GM23248 (cell line): ENCODE results near the gene FGGY. TPM values are rescaled to one million over a fixed set of nuclear protein-coding genes. Genes with fewer than 3 reads are reported as not detected.
"Not testable (repeated sequence)": the region's sequence is repeated elsewhere in the genome, so short reads cannot be mapped to it uniquely, and the experiment has no call there.

Experiments used
- DNase-seq: peaks from one replicate; pipeline ENCODE4 v3.0.0-alpha.2; 2015
- H2AFZ ChIP-seq: fragments of 200-600 bp; sonication (generic); 2 replicates; pipeline ENCODE4 v1.6.1; 2016; ENCODE audit warnings: antibody characterized with exemption
- H3F3A ChIP-seq: fragments of 200-600 bp; sonication (generic); 2 replicates; pipeline ENCODE4 v1.6.1; 2016; ENCODE audit warnings: mild to moderate bottlenecking, antibody characterized with exemption, mixed run types; ENCODE audit not compliant: insufficient read depth
- H3K27ac ChIP-seq: fragments of 200-600 bp; sonication (generic); 2 replicates; pipeline ENCODE4 v1.5.1; 2016; ENCODE audit warnings: mild to moderate bottlenecking
- H3K27me3 ChIP-seq: fragments of 200-600 bp; sonication (generic); replicated peaks from 2 replicates; pipeline ENCODE4 v1.6.1; 2016; ENCODE audit warnings: mild to moderate bottlenecking; ENCODE audit not compliant: insufficient read depth
- H3K36me3 ChIP-seq: fragments of 200-600 bp; sonication (generic); 2 replicates; pipeline ENCODE4 v1.6.1; 2016; ENCODE audit warnings: low read depth, mild to moderate bottlenecking
- H3K4me1 ChIP-seq: fragments of 200-600 bp; sonication (generic); 2 replicates; pipeline ENCODE4 v1.6.1; 2016; ENCODE audit warnings: mild to moderate bottlenecking; ENCODE audit not compliant: insufficient read depth
- H3K4me2 ChIP-seq: fragments of 200-600 bp; sonication (generic); one replicate; pipeline ENCODE4 v1.6.1; 2016; ENCODE audit warnings: mild to moderate bottlenecking; ENCODE audit not compliant: unreplicated experiment
- H3K4me3 ChIP-seq: fragments of 200-600 bp; sonication (generic); 2 replicates; pipeline ENCODE4 v1.5.1; 2016; ENCODE audit warnings: mild to moderate bottlenecking
- H3K79me2 ChIP-seq: fragments of 200-600 bp; sonication (generic); 2 replicates; pipeline ENCODE4 v1.6.1; 2016; ENCODE audit warnings: mild to moderate bottlenecking; ENCODE audit not compliant: insufficient read depth
- H3K9ac ChIP-seq: fragments of 200-600 bp; sonication (generic); 2 replicates; pipeline ENCODE4 v1.6.1; 2016; ENCODE audit warnings: mild to moderate bottlenecking
- H3K9me2 ChIP-seq: fragments of 200-600 bp; sonication (generic); 2 replicates; pipeline ENCODE4 v1.6.1; 2016; ENCODE audit warnings: mixed run types, mild to moderate bottlenecking, moderate library complexity; ENCODE audit not compliant: insufficient read depth
- H3K9me3 ChIP-seq: fragments of 200-600 bp; sonication (generic); one replicate; pipeline ENCODE4 v1.6.1; 2017; ENCODE audit warnings: low read depth
- H4K20me1 ChIP-seq: fragments of 200-600 bp; sonication (generic); 2 replicates; pipeline ENCODE4 v1.6.0; 2016; ENCODE audit not compliant: insufficient read depth
- EZH2 ChIP-seq: fragments of 200-600 bp; sonication (generic); IDR thresholded peaks from 2 replicates; pipeline ENCODE4 v1.6.1; 2018; ENCODE audit warnings: antibody characterized with exemption, mild to moderate bottlenecking; ENCODE audit not compliant: insufficient read depth, poor library complexity, severe bottlenecking
- EZH2phosphoT487 ChIP-seq: fragments of 200-600 bp; sonication (generic); IDR thresholded peaks from 2 replicates; pipeline ENCODE4 v1.6.1; 2018; ENCODE audit warnings: antibody characterized with exemption, moderate library complexity, mild to moderate bottlenecking, low read depth; ENCODE audit not compliant: insufficient read depth
- WGBS, 2 experiments: methylation state at CpG; one replicate each; pipeline ENCODE4 v1.1.6; 2015 to 2017; ENCODE audit warnings: low lambda C conversion rate in 2 of 2, low coverage in 1 of 2; ENCODE audit errors: missing lambda C conversion rate in 2 of 2; 5-methylcytosine and 5-hydroxymethylcytosine counted together
- in situ Hi-C: fragments of 300-500 bp; cut with MboI; formaldehyde crosslinking; loops from 2 replicates; pipeline ENCODE4 v1.15.0; 2020
- polyA plus RNA-seq: library from polyadenylated mRNA; unstranded; fragments of >200 nt; fragmentation: Nextera tagmentation; extraction: Ambion mirVana; gene quantifications from 2 replicates; pipeline ENCODE4 v1.2.1, GENCODE V29; 2016
- total RNA-seq: library from RNA; depleted of rRNA; stranded (reverse); fragments of >200 nt; shearing (Covaris generic); gene quantifications from 2 replicates; pipeline ENCODE4 v1.2.3, GENCODE V29; 2014; rRNA removed

Gene FGGY, protein sequence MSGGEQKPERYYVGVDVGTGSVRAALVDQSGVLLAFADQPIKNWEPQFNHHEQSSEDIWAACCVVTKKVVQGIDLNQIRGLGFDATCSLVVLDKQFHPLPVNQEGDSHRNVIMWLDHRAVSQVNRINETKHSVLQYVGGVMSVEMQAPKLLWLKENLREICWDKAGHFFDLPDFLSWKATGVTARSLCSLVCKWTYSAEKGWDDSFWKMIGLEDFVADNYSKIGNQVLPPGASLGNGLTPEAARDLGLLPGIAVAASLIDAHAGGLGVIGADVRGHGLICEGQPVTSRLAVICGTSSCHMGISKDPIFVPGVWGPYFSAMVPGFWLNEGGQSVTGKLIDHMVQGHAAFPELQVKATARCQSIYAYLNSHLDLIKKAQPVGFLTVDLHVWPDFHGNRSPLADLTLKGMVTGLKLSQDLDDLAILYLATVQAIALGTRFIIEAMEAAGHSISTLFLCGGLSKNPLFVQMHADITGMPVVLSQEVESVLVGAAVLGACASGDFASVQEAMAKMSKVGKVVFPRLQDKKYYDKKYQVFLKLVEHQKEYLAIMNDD
- total RNA-seq (11.4 and 16.9 TPM in 2 replicates), polyA plus RNA-seq (12.8 and 16.4 TPM in 2 replicates)

DNA sequence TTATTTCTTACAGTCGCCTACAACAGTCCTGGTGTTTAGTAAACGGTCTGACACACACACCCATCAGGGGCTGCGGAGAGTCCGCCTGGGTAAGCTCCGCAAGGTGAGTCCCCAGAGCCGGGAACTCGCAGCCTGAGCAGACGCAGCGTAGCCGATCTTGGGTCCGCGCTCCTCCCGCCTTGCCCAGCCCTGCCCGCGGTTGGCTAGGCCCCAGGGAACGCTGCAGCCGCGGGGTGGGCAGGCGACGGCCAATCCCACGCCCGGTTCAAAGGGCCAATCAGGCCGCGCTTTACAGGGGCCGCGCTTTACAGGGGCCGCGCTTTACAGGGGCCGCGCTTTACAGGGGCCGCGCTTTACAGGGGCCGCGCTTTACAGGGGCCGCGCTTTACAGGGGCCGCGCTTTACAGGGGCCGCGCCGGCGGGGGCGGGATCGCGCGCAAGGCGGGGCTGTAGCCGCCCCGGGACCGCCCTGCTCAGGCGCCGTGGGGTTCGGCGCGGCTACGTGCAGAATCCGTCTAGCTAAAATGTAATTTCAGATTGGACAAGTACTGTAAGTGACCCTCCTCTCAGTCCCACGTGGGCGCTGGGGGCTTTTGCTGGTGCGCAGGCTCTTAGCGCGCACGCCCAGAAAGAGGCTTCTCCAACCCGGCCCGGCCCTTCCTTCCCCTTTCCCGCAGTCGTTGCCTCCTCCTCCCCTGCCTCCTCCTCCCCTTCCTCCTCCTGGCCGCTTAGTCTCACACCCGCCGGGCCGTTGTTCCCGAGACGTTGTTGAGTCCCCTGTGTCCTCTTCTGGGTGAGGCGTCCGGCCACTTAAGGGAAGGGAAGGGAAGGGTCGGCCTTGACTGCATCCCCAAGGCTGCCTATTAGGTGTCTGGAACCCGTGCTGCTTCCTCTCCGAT, at the start of gene FGGY:
TSS of gene FGGY (plus strand) at position 737 of the 899 bp plus-strand sequence. CDS start 24,456 bp downstream, outside the sequence.
- Histone ChIP-seq H4K20me1 (no peaks in the 10 kb centered on the region), H2AFZ (peak within 1 kb of the TSS; percentile 79), H3F3A (peaks cover 50% of the 10 kb centered on the region), H3K27ac (peak within 1 kb of the TSS; percentile 90), H3K4me1 (peaks cover 31% of the 10 kb centered on the region), H3K9me3 (no peaks in the 10 kb centered on the region), H3K9me2 (no peaks in the 10 kb centered on the region), H3K4me2 (peak within 1 kb of the TSS; percentile 74), H3K4me3 (peak within 1 kb of the TSS; percentile 74), H3K79me2 (no peaks in the 10 kb centered on the region), H3K27me3 (no peaks in the 10 kb centered on the region), H3K9ac (peak within 1 kb of the TSS; percentile 86), H3K36me3 (no peaks in the 10 kb centered on the region)
- TF ChIP-seq EZH2 (no peak), EZH2phosphoT487 (no peak)
- in situ Hi-C loops, result loop anchor here (25.0 kb wide), 1 partner anchor 509 kb away; the partner anchor contains the start of gene JUN
- WGBS, 2 experiments, result 1% methylated on average over 40 to 68 of the region's 78 CpGs
- DNase-seq, result peak; percentile 99

DNA sequence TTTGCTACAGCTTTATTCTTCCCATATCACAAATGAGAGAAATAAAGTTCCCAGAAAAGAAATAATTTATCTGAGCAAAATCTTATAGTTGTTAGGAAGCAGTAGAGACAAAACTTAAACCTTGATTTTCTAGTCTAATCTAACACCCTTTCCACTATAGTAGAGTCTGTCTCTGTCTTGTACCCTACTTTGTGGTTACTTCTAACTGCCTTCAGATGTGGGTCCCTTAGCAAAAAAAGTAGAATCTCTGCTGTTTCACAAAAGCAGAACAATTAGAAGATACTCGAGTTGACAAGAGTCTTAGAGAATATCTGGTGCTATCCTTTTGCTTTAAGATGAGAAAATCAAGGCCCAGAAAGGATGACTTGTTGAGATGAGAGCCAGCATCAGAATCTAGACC, 48.1 kb upstream of the FGGY start:
- TF ChIP-seq EZH2phosphoT487 (no peak), EZH2 (no peak)
- in situ Hi-C loops, result no loop called here
- H3F3A ChIP-seq, result no peaks in the 10 kb centered on the region
- no peaks in the 10 kb centered on the region for H3K9me3 ChIP-seq
- H3K79me2 ChIP-seq, result no peaks in the 10 kb centered on the region
- no peak overlapping the region for H3K27ac ChIP-seq
- H3K27me3 ChIP-seq, result no peaks in the 10 kb centered on the region
- no peak overlapping the region for H3K4me3 ChIP-seq
- H3K9ac ChIP-seq, result no peak overlapping the region
- H4K20me1 ChIP-seq, result no peaks in the 10 kb centered on the region
- H2AFZ ChIP-seq, result no peak overlapping the region
- H3K36me3 ChIP-seq, result no peaks in the 10 kb centered on the region
- no peaks in the 10 kb centered on the region for H3K9me2 ChIP-seq
- H3K4me2 ChIP-seq, result no peak overlapping the region
- H3K4me1 ChIP-seq, result no peaks in the 10 kb centered on the region
- DNase-seq, result no peak
- 0 to 5% methylated on average over 1 of the region's 1 CpG for WGBS, 2 experiments

GRCh38 chr1:59249396-59250137, 47.3 kb upstream of the FGGY start:
- DNase-seq, result no peak
- Histone ChIP-seq H3K4me2 (no peak overlapping the region), H3K9me2 (no peaks in the 10 kb centered on the region), H3K4me3 (no peak overlapping the region), H3K79me2 (no peaks in the 10 kb centered on the region), H3K9ac (no peak overlapping the region), H3K36me3 (no peaks in the 10 kb centered on the region), H2AFZ (no peak overlapping the region), H4K20me1 (no peaks in the 10 kb centered on the region), H3K9me3 (no peaks in the 10 kb centered on the region), H3F3A (no peaks in the 10 kb centered on the region), H3K4me1 (no peaks in the 10 kb centered on the region), H3K27me3 (no peaks in the 10 kb centered on the region), H3K27ac (no peak overlapping the region)
- in situ Hi-C loops, result no loop called here
- TF ChIP-seq EZH2phosphoT487, result no peak
- no peak for TF ChIP-seq EZH2
- WGBS, 2 experiments, result 71 to 72% methylated on average over 4 of the region's 4 CpGs

GRCh38 chr1:59251061-59251460, 45.8 kb upstream of the FGGY start:
- in situ Hi-C loops, H3K27ac ChIP-seq: not testable (repeated sequence)
- WGBS, 2 experiments, result 74 to 79% methylated on average over 12 of the region's 12 CpGs

DNA sequence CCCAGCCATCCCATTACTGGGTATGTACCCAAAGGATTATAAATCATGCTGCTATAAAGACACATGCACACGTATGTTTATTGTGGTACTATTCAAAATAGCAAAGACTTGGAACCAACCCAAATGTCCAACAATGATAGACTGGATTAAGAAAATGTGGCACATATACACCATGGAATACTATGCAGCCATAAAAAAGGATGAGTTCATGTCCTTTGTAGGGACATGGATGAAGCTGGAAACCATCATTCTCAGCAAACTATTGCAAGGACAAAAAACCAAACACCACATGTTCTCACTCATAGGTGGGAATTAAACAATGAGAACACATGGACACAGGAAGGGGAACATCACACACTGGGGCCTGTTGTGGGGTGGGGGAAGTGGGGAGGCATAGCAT, 40.5 kb upstream of the FGGY start:
- H3F3A ChIP-seq, H3K9ac ChIP-seq, H3K27ac ChIP-seq, DNase-seq, H3K4me2 ChIP-seq, H3K4me1 ChIP-seq, H3K79me2 ChIP-seq, in situ Hi-C loops, H3K27me3 ChIP-seq, H2AFZ ChIP-seq, H4K20me1 ChIP-seq, H3K9me3 ChIP-seq, H3K4me3 ChIP-seq, H3K36me3 ChIP-seq, H3K9me2 ChIP-seq: not testable (repeated sequence)
- WGBS, 2 experiments, result 43 to 79% methylated on average over 1 of the region's 1 CpG

More at GRCh38 chr1:59251061-59251460, 45.8 kb upstream of the FGGY start:
- not testable (repeated sequence) for H3F3A ChIP-seq, H3K4me3 ChIP-seq, H3K9me2 ChIP-seq, H2AFZ ChIP-seq, H3K9me3 ChIP-seq, H3K9ac ChIP-seq, H3K4me2 ChIP-seq, H3K36me3 ChIP-seq, H4K20me1 ChIP-seq, H3K79me2 ChIP-seq, H3K4me1 ChIP-seq, DNase-seq, H3K27me3 ChIP-seq
